Neural cell (in vitro differentiated cells): Measurements from ENCODE around the gene CYB561A3. TPM values are rescaled to one million over a fixed set of nuclear protein-coding genes. Genes with fewer than 3 reads are reported as not detected.

Experiments
- H2AFZ ChIP-seq: fragments of 200-600, 300-800 bp; sonication (generic), shearing (Covaris generic); 2 replicates; pipeline ENCODE4 v1.6.0; 2014; ENCODE audit warnings: low read depth, mild to moderate bottlenecking, antibody characterized with exemption, low read length, moderate library complexity
- H3F3A ChIP-seq: fragments of 200-600 bp; shearing (Covaris generic); 2 replicates; pipeline ENCODE4 v1.6.1; 2016; ENCODE audit warnings: mild to moderate bottlenecking, moderate library complexity, mixed read lengths, antibody characterized with exemption, low read length; ENCODE audit not compliant: insufficient read depth, poor library complexity, severe bottlenecking
- H3K27ac ChIP-seq: fragments of 200-600, 300-800 bp; sonication (generic), shearing (Covaris generic); 2 replicates; pipeline ENCODE4 v1.5.1; 2014; ENCODE audit warnings: mild to moderate bottlenecking, low read length, moderate library complexity
- H3K27me3 ChIP-seq: fragments of 300-800, 200-600 bp; sonication (generic), shearing (Covaris generic); 2 replicates; pipeline ENCODE4 v1.6.0; 2014; ENCODE audit warnings: mild to moderate bottlenecking, low read depth, low read length, moderate library complexity; ENCODE audit not compliant: insufficient read depth
- H3K36me3 ChIP-seq: fragments of 300-800, 200-600 bp; sonication (generic), shearing (Covaris generic); 2 replicates; pipeline ENCODE4 v1.5.1; 2014; ENCODE audit warnings: mild to moderate bottlenecking, antibody characterized with exemption, low read length, moderate library complexity; ENCODE audit not compliant: insufficient read depth
- H3K4me2 ChIP-seq: fragments of 300-800, 200-600 bp; sonication (generic), shearing (Covaris generic); 2 replicates; pipeline ENCODE4 v1.6.0; 2014; ENCODE audit warnings: mild to moderate bottlenecking, low read length
- H3K4me3 ChIP-seq: fragments of 300-800, 200-600 bp; sonication (generic), shearing (Covaris generic); 2 replicates; pipeline ENCODE4 v1.5.1; 2014; ENCODE audit warnings: mild to moderate bottlenecking, low read length, moderate library complexity
- H3K79me2 ChIP-seq: fragments of 200-600 bp; shearing (Covaris generic); replicated peaks from 2 replicates; pipeline ENCODE4 v1.6.0; 2014; ENCODE audit warnings: mild to moderate bottlenecking, low read length, moderate library complexity; ENCODE audit not compliant: insufficient read depth
- H3K9ac ChIP-seq: fragments of 300-800, 200-600 bp; sonication (generic), shearing (Covaris generic); 2 replicates; pipeline ENCODE4 v1.6.1; 2016; ENCODE audit warnings: mild to moderate bottlenecking, low read length, mixed read lengths
- H3K9me2 ChIP-seq: fragments of 200-600 bp; shearing (Covaris generic); 2 replicates; pipeline ENCODE4 v1.6.1; 2016; ENCODE audit warnings: mild to moderate bottlenecking, low read length, mixed read lengths; ENCODE audit not compliant: insufficient read depth
- H3K9me3 ChIP-seq: fragments of 200-600, 300-800 bp; sonication (generic), shearing (Covaris generic); 2 replicates; pipeline ENCODE4 v1.6.1; 2016; ENCODE audit warnings: mild to moderate bottlenecking, mixed run types, low read length, moderate library complexity, mixed read lengths
- H4K20me1 ChIP-seq: fragments of 200-600 bp; shearing (Covaris generic); 2 replicates; pipeline ENCODE4 v1.6.1; 2016; ENCODE audit warnings: mild to moderate bottlenecking, mixed run types; ENCODE audit not compliant: insufficient read depth
- CTCF ChIP-seq: fragments of 450-650 bp; IDR thresholded peaks from 2 replicates; pipeline ENCODE4 v1.5.1; 2014; ENCODE audit warnings: antibody characterized with exemption, mild to moderate bottlenecking, moderate library complexity; ENCODE audit not compliant: poor library complexity, severe bottlenecking
- EP300 ChIP-seq: fragments of 450-650 bp; conservative IDR thresholded peaks from 2 replicates; pipeline ENCODE4 v1.6.1; 2014; ENCODE audit warnings: antibody characterized with exemption, mild to moderate bottlenecking, moderate library complexity; ENCODE audit not compliant: poor library complexity, severe bottlenecking
- EZH2 ChIP-seq: fragments of 200-600, 300-800 bp; shearing (Covaris generic), sonication (generic); IDR thresholded peaks from 2 replicates; pipeline ENCODE4 v1.6.1; 2014; ENCODE audit warnings: antibody characterized with exemption, low read length, borderline replicate concordance, mild to moderate bottlenecking; ENCODE audit not compliant: insufficient read depth, poor library complexity, severe bottlenecking
- MXI1 ChIP-seq: fragments of 450-650 bp; conservative IDR thresholded peaks from 2 replicates; pipeline ENCODE4 v1.6.1; 2014; ENCODE audit warnings: antibody characterized with exemption, mild to moderate bottlenecking; ENCODE audit not compliant: poor library complexity, severe bottlenecking
- POLR2AphosphoS5 ChIP-seq: IDR thresholded peaks from 2 replicates; pipeline ENCODE4 v1.6.1; 2012
- RAD21 ChIP-seq: fragments of 450-650 bp; conservative IDR thresholded peaks from 2 replicates; pipeline ENCODE4 v1.6.1; 2014; ENCODE audit warnings: antibody characterized with exemption, mild to moderate bottlenecking, moderate library complexity
- SMC3 ChIP-seq: fragments of 450-650 bp; conservative IDR thresholded peaks from 2 replicates; pipeline ENCODE4 v1.6.1; 2014; ENCODE audit warnings: antibody characterized with exemption, mild to moderate bottlenecking, moderate library complexity; ENCODE audit not compliant: poor library complexity
- TAF1 ChIP-seq: IDR thresholded peaks from 2 replicates; pipeline ENCODE4 v1.6.1; 2012; ENCODE audit warnings: low read depth
- polyA plus RNA-seq: library from polyadenylated mRNA; depleted of rRNA; stranded (reverse); fragments of >200 nt; gene quantifications from 2 replicates; pipeline ENCODE4 v1.2.3, GENCODE V29; 2014
- TF ChIP-seq, protein P1 (sequence below): IDR thresholded peaks from 2 replicates; pipeline ENCODE4 v1.6.1; 2012; ENCODE audit warnings: borderline replicate concordance

The CYB561A3 gene
- polyA plus RNA-seq, 1 donor from 2014 or later: 36.3 TPM

- Histone ChIP-seq H3K4me3 (no peak overlapping the region), H3K9me3 (no peaks in the 10 kb centered on the region), H3K27ac (no peak overlapping the region), H3F3A (no peaks in the 10 kb centered on the region), H3K36me3 (peaks cover 2% of the 10 kb centered on the region), H3K4me2 (no peak overlapping the region), H3K9me2 (no peaks in the 10 kb centered on the region), H3K79me2 (peaks cover 56% of the 10 kb centered on the region), H4K20me1 (no peaks in the 10 kb centered on the region), H3K27me3 (no peaks in the 10 kb centered on the region), H2AFZ (no peak overlapping the region), H3K9ac (no peak overlapping the region)
- TF ChIP-seq SMC3 (no peak), MXI1 (no peak), EZH2 (no peak), TAF1 (no peak), EP300 (no peak), CTCF (no peak), POLR2AphosphoS5 (no peak), RAD21 (no peak)
- TF ChIP-seq, protein P1, sequence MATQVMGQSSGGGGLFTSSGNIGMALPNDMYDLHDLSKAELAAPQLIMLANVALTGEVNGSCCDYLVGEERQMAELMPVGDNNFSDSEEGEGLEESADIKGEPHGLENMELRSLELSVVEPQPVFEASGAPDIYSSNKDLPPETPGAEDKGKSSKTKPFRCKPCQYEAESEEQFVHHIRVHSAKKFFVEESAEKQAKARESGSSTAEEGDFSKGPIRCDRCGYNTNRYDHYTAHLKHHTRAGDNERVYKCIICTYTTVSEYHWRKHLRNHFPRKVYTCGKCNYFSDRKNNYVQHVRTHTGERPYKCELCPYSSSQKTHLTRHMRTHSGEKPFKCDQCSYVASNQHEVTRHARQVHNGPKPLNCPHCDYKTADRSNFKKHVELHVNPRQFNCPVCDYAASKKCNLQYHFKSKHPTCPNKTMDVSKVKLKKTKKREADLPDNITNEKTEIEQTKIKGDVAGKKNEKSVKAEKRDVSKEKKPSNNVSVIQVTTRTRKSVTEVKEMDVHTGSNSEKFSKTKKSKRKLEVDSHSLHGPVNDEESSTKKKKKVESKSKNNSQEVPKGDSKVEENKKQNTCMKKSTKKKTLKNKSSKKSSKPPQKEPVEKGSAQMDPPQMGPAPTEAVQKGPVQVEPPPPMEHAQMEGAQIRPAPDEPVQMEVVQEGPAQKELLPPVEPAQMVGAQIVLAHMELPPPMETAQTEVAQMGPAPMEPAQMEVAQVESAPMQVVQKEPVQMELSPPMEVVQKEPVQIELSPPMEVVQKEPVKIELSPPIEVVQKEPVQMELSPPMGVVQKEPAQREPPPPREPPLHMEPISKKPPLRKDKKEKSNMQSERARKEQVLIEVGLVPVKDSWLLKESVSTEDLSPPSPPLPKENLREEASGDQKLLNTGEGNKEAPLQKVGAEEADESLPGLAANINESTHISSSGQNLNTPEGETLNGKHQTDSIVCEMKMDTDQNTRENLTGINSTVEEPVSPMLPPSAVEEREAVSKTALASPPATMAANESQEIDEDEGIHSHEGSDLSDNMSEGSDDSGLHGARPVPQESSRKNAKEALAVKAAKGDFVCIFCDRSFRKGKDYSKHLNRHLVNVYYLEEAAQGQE: no peak
These were observed 34.0 kb downstream of the CYB561A3 start for GRCh38 chr11:61327669-61328071.

GRCh38 chr11:61325649-61326414 lies 35.9 kb downstream of the CYB561A3 start:
- H3F3A ChIP-seq: no peaks in the 10 kb centered on the region
- H2AFZ ChIP-seq: no peak overlapping the region
- no peak overlapping the region for H3K4me2 ChIP-seq
- H3K9me2 ChIP-seq: no peaks in the 10 kb centered on the region
- no peak overlapping the region for H3K27ac ChIP-seq
- H3K4me3 ChIP-seq: no peak overlapping the region
- no peaks in the 10 kb centered on the region for H3K27me3 ChIP-seq
- H3K9ac ChIP-seq: no peak overlapping the region
- no peak for TF ChIP-seq EP300
- TF ChIP-seq CTCF: no peak
- TF ChIP-seq, protein P1: no peak
- TF ChIP-seq EZH2: no peak
- no peak for TF ChIP-seq SMC3
- peaks cover 8% of the 10 kb centered on the region for H3K36me3 ChIP-seq
- no peaks in the 10 kb centered on the region for H4K20me1 ChIP-seq
- H3K79me2 ChIP-seq: peaks cover 38% of the 10 kb centered on the region
- no peaks in the 10 kb centered on the region for H3K9me3 ChIP-seq
